HG03439 (cell line): ENCODE measurements around the gene RAD54L2.
"Not testable (repeated sequence)": the region's sequence is repeated elsewhere in the genome, so short reads cannot be mapped to it uniquely, and the experiment has no call there.

Experiments
- ATAC-seq: cut with Tn5 transposase; IDR thresholded peaks from one replicate; pipeline ENCODE4 v1.9.1; 2021; ENCODE audit warnings: mild to moderate bottlenecking, moderate library complexity; ENCODE audit not compliant: unreplicated experiment

The RAD54L2 gene

GRCh38 chr3:51542596-51542995 is 4.1 kb downstream of the RAD54L2 start:
- ATAC-seq, result not testable (repeated sequence)

- no peak for ATAC-seq
These were observed 5.7 kb downstream of the RAD54L2 start for GRCh38 chr3:51544011-51544775.

- ATAC-seq, result no peak
These were observed 8.8 kb downstream of the RAD54L2 start for GRCh38 chr3:51547274-51547673.

- no peak for ATAC-seq
These were observed 10.8 kb downstream of the RAD54L2 start for GRCh38 chr3:51549311-51549710.

- ATAC-seq, result no peak
These were observed 11.7 kb downstream of the RAD54L2 start for GRCh38 chr3:51550080-51550819.

- ATAC-seq, result no peak
These were observed 19.5 kb downstream of the RAD54L2 start for GRCh38 chr3:51557993-51558392.

- ATAC-seq, result no peak
These were observed 20.9 kb downstream of the RAD54L2 start for GRCh38 chr3:51559411-51559888.

GRCh38 chr3:51559961-51560360 is 21.4 kb downstream of the RAD54L2 start:
- ATAC-seq, result no peak

- not testable (repeated sequence) for ATAC-seq
These were observed 23.9 kb downstream of the RAD54L2 start for GRCh38 chr3:51562403-51562802.

GRCh38 chr3:51568036-51568435 is 29.5 kb downstream of the RAD54L2 start:
- ATAC-seq, result no peak

GRCh38 chr3:51568996-51569395 is 30.5 kb downstream of the RAD54L2 start:
- ATAC-seq, result no peak

- no peak for ATAC-seq
These were observed 39.7 kb downstream of the RAD54L2 start for GRCh38 chr3:51578238-51578637.

- ATAC-seq, result no peak
These were observed 41.9 kb downstream of the RAD54L2 start for GRCh38 chr3:51580418-51580817.

GRCh38 chr3:51581524-51581923 is 43.0 kb downstream of the RAD54L2 start:
- no peak for ATAC-seq

GRCh38 chr3:51585197-51585596 is 46.7 kb downstream of the RAD54L2 start:
- no peak for ATAC-seq

- no peak for ATAC-seq
These were observed 47.4 kb downstream of the RAD54L2 start for GRCh38 chr3:51585871-51586270.
